Measurements from ENCODE around the gene SLC35G4. TPM values are rescaled to one million over a fixed set of nuclear protein-coding genes. Genes with fewer than 3 reads are reported as not detected.

SLC35G4 gene
- total RNA-seq, 1 donor from 2014 or later: not detected

DNA sequence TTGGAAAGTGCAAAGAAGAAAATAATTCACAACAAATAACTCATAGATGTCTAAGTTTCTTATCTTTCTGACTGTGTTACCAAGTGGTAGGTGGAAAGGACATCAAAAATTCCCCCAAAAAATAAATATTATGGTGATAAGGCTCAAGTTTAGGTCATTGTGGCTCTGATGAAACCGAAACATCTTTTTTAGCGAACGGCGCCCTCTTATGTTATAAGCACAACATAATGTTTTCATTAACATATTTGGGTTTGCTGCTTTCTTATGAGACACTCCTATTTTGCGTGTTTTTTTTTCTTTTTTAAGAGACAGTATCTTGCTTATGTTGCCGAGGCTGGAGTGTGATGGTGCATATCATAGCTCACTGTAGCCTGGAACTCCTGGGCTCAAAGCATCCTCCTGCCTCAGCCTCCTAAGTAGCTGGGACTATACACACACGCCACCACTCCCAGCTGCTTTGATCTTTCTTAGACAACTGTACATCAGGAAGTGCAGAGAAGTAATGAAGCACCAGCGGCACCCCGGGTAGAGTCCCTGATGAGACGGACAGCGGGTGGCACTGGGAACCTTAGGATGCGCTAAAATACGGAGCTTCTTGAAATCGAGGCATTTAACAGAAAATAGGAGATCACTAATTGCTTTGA lies 38.5 kb upstream of the SLC35G4 start:
- no peaks in the 10 kb centered on the region for H3K36me3 Mint-ChIP-seq
- TF ChIP-seq, protein P1, sequence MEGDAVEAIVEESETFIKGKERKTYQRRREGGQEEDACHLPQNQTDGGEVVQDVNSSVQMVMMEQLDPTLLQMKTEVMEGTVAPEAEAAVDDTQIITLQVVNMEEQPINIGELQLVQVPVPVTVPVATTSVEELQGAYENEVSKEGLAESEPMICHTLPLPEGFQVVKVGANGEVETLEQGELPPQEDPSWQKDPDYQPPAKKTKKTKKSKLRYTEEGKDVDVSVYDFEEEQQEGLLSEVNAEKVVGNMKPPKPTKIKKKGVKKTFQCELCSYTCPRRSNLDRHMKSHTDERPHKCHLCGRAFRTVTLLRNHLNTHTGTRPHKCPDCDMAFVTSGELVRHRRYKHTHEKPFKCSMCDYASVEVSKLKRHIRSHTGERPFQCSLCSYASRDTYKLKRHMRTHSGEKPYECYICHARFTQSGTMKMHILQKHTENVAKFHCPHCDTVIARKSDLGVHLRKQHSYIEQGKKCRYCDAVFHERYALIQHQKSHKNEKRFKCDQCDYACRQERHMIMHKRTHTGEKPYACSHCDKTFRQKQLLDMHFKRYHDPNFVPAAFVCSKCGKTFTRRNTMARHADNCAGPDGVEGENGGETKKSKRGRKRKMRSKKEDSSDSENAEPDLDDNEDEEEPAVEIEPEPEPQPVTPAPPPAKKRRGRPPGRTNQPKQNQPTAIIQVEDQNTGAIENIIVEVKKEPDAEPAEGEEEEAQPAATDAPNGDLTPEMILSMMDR (IDR thresholded peaks at IDR 0.05; ENCODE audit: unreplicated experiment): no peak
- H3K27me3 Mint-ChIP-seq (ENCODE audit: low read depth): peaks cover 18% of the 10 kb centered on the region
- DNase-seq (ENCODE audit: low spot score in 2 of 2, unreplicated experiment in 2 of 2): no peak
- H3K4me3 Mint-ChIP-seq: no peak overlapping the region
- peaks cover 3% of the 10 kb centered on the region for H3K4me1 Mint-ChIP-seq
- no peaks in the 10 kb centered on the region for H3K9me3 Mint-ChIP-seq
- no peak overlapping the region for H3K27ac Mint-ChIP-seq

DNA sequence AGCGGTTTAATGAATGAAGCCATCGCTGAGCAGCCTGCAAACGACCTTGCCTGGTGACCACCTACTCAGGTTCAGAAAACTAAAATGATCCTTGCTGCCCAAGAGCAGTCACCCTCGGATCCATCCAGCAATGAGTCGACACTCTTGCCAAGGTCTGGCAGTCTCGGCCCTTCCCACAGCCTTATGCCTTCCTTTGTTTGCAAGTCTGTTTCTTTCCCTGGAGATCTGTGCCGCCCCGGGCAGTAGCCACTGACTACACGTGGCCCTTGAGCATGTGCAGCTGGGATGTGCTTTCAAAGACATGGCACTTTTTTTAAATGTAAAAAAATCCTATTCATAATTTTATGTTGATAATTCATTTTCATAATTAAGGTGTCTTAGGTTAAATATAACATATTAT lies 37.2 kb upstream of the SLC35G4 start:
- H3K27me3 Mint-ChIP-seq (ENCODE audit: low read depth): peaks cover 17% of the 10 kb centered on the region
- TF ChIP-seq, protein P1 (IDR thresholded peaks at IDR 0.05; ENCODE audit: unreplicated experiment): no peak
- no peaks in the 10 kb centered on the region for H3K36me3 Mint-ChIP-seq
- H3K4me1 Mint-ChIP-seq: peaks cover 13% of the 10 kb centered on the region
- no peaks in the 10 kb centered on the region for H3K9me3 Mint-ChIP-seq
- no peak overlapping the region for H3K27ac Mint-ChIP-seq
- no peak overlapping the region for H3K4me3 Mint-ChIP-seq
- no peak for DNase-seq (ENCODE audit: low spot score in 2 of 2, unreplicated experiment in 2 of 2)

DNA sequence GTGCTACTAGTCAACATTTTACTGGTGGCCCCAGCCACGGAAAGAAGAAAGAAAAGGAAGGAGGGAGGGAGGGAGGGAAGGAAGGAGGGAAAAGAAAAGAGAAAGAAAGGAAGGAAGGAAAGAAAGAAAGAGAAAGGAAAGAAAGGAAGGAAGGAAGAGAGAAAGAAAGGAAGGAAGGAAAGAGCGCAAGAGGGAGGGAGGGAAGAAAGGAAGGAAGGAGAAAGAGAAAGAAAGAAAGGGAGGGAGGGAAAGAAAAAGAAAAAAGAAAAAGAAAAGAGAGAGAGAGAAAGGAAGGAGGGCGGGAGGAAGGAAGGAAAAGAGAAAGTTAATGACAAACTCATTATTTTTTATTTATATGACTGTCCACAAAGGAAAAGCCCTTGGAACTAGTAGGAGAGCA lies 34.9 kb upstream of the SLC35G4 start:
- TF ChIP-seq, protein P1 (IDR thresholded peaks at IDR 0.05; ENCODE audit: unreplicated experiment): no peak
- no peak for DNase-seq (ENCODE audit: low spot score in 2 of 2, unreplicated experiment in 2 of 2)
- Mint-ChIP-seq H3K4me3 (no peak overlapping the region), H3K36me3 (no peaks in the 10 kb centered on the region), H3K27me3 (ENCODE audit: low read depth) (peaks cover 10% of the 10 kb centered on the region), H3K27ac (no peak overlapping the region), H3K9me3 (no peaks in the 10 kb centered on the region), H3K4me1 (peaks cover 22% of the 10 kb centered on the region)

DNA sequence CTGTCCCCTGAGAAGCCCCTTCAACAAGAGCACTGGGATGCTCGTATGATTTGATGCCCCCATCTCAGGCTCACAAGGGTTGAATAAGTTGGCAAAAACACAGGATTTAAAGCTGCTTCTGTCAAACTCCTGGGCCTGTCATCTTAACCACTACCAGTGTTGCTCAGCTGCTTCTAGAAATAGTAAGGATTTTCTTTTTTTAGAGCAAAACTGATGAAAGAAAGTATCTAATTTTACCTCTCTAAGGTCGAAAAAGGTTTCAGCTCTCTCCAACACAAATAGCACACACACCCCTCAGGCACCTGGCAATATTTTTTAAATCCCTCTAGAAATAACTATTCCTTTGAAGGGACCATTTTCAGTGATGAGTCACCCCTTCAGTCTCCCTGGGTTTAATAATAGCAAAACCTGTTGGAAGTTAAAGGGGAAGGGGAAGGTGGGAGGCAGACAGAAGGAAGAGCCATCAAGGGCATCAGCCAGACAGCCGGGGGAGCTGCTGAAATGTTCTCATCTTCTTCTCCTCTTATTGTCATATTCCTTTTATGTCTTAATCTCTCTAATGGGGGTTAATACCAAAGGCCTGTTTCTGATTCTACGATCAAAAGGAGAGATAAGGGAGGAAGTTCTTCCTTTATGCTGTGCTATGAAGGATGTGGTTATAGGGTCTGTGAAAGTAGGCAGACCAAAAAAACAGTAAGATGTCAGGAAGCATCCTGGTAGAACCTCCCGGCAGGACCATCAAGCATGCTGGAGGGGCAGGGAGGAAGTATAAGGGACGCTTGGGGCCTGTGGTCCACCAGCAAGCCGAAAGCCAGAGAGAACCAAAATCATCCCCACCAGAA lies 31.9 kb upstream of the SLC35G4 start:
- Mint-ChIP-seq H3K27me3 (ENCODE audit: low read depth) (peaks cover 8% of the 10 kb centered on the region), H3K36me3 (no peaks in the 10 kb centered on the region), H3K4me1 (peaks cover 27% of the 10 kb centered on the region), H3K27ac (no peak overlapping the region), H3K9me3 (no peaks in the 10 kb centered on the region), H3K4me3 (no peak overlapping the region)
- DNase-seq (ENCODE audit: low spot score in 2 of 2, unreplicated experiment in 2 of 2): no peak
- TF ChIP-seq, protein P1 (IDR thresholded peaks at IDR 0.05; ENCODE audit: unreplicated experiment): no peak

DNA sequence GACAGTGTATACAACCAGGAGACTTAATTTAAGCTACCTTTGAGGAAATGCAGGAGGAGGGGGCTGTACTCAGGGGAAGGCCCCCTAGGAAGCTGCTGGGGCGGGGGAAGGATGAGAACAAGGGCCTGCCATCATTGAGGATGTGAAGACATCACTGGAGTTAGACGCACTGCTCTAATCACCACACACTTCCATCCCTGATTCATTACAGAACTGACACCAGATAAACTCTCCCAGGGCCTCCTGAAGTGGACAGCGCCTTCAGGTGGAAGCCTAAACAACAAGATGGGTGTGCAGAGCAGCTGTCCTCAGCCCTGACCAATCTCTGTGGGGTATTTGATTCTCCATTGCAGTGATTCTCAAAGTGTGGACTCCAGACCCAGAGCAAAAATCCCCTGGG lies 30.6 kb upstream of the SLC35G4 start:
- Mint-ChIP-seq H3K27ac (no peak overlapping the region), H3K4me3 (no peak overlapping the region), H3K27me3 (ENCODE audit: low read depth) (peaks cover 1% of the 10 kb centered on the region), H3K9me3 (no peaks in the 10 kb centered on the region), H3K36me3 (no peaks in the 10 kb centered on the region), H3K4me1 (peaks cover 24% of the 10 kb centered on the region)
- no peak for DNase-seq (ENCODE audit: low spot score in 2 of 2, unreplicated experiment in 2 of 2)
- TF ChIP-seq, protein P1 (IDR thresholded peaks at IDR 0.05; ENCODE audit: unreplicated experiment): no peak

All from mesothelial cell of epicardium (in vitro differentiated cells).